Astrocyte (in vitro differentiated cells and primary cell): ENCODE measurements around the gene MRPS11. TPM values are rescaled to one million over a fixed set of nuclear protein-coding genes. Genes with fewer than 3 reads are reported as not detected.

Source experiments
- DNase-seq: peaks from one replicate; pipeline ENCODE4 v3.0.0-alpha.2; 2010; ENCODE audit warnings: low read depth
- FAIRE-seq: peaks from 2 replicates; lab custom pipeline; 2011; peaks lifted over from hg19 to GRCh38; lab: Jason Lieb, UNC
- H2AFZ ChIP-seq: 2 replicates; pipeline ENCODE4 v1.6.0; 2012; ENCODE audit warnings: low read depth, low read length, inconsistent platforms
- H3K27ac ChIP-seq: 2 replicates; pipeline ENCODE4 v1.5.1; 2011; ENCODE audit warnings: low read depth, low read length, inconsistent platforms
- H3K27me3 ChIP-seq: 2 replicates; pipeline ENCODE4 v1.6.0; 2011; ENCODE audit warnings: low read length, inconsistent platforms; ENCODE audit not compliant: insufficient read depth
- H3K36me3 ChIP-seq: 2 replicates; pipeline ENCODE4 v1.5.1; 2011; ENCODE audit warnings: low read length, inconsistent platforms; ENCODE audit not compliant: insufficient read depth
- H3K4me1 ChIP-seq: 2 replicates; pipeline ENCODE4 v1.5.1; 2011; ENCODE audit warnings: low read length, inconsistent platforms; ENCODE audit not compliant: insufficient read depth
- H3K4me2 ChIP-seq: 2 replicates; pipeline ENCODE4 v1.6.0; 2012; ENCODE audit warnings: low read length, inconsistent platforms
- H3K4me3 ChIP-seq: 2 replicates; pipeline ENCODE4 v1.5.1; 2011; ENCODE audit warnings: low read depth, mild to moderate bottlenecking, low read length, inconsistent platforms; ENCODE audit not compliant: insufficient read depth
- H3K79me2 ChIP-seq: 2 replicates; pipeline ENCODE4 v1.6.0; 2012; ENCODE audit warnings: mild to moderate bottlenecking, low read length, inconsistent platforms; ENCODE audit not compliant: insufficient read depth
- H3K9ac ChIP-seq: 2 replicates; pipeline ENCODE4 v1.6.0; 2012; ENCODE audit warnings: mild to moderate bottlenecking, low read length, inconsistent platforms
- H3K9me3 ChIP-seq: 2 replicates; pipeline ENCODE4 v1.5.1; 2012; ENCODE audit warnings: low read depth, mild to moderate bottlenecking, low read length, inconsistent platforms; ENCODE audit not compliant: insufficient read depth
- H4K20me1 ChIP-seq: 2 replicates; pipeline ENCODE4 v1.6.0; 2012; ENCODE audit warnings: low read length, inconsistent platforms; ENCODE audit not compliant: insufficient read depth
- H3K27ac Mint-ChIP-seq: one replicate; pipeline ENCODE4 v1.8.0; 2021; ENCODE audit warnings: mild to moderate bottlenecking, mixed read lengths; ENCODE audit not compliant: unreplicated experiment
- H3K27me3 Mint-ChIP-seq: one replicate; pipeline ENCODE4 v1.8.0; 2021; ENCODE audit warnings: low read depth, mixed read lengths; ENCODE audit not compliant: unreplicated experiment
- H3K36me3 Mint-ChIP-seq: one replicate; pipeline ENCODE4 v1.8.0; 2021; ENCODE audit warnings: low read depth, mixed read lengths; ENCODE audit not compliant: unreplicated experiment
- H3K4me1 Mint-ChIP-seq: one replicate; pipeline ENCODE4 v1.8.0; 2021; ENCODE audit warnings: low read depth, mixed read lengths; ENCODE audit not compliant: unreplicated experiment
- H3K4me3 Mint-ChIP-seq: one replicate; pipeline ENCODE4 v1.8.0; 2021; ENCODE audit warnings: mild to moderate bottlenecking, moderate library complexity, mixed read lengths; ENCODE audit not compliant: unreplicated experiment
- H3K9me3 Mint-ChIP-seq: one replicate; pipeline ENCODE4 v1.8.0; 2021; ENCODE audit warnings: mild to moderate bottlenecking, mixed read lengths; ENCODE audit not compliant: unreplicated experiment
- EZH2 ChIP-seq: IDR thresholded peaks from 2 replicates; pipeline ENCODE4 v1.6.1; 2012; ENCODE audit warnings: mild to moderate bottlenecking, low read length, inconsistent platforms; ENCODE audit not compliant: insufficient read depth
- total RNA-seq: library from RNA; stranded (reverse); gene quantifications from 2 replicates; pipeline ENCODE4 v1.2.1, GENCODE V29; 2021
- TF ChIP-seq, protein P1 (sequence below): IDR thresholded peaks from 2 replicates; pipeline ENCODE4 v1.5.1; 2011; ENCODE audit warnings: low read depth, mild to moderate bottlenecking, inconsistent platforms, low read length, moderate library complexity; ENCODE audit not compliant: insufficient read depth

MRPS11 gene
- total RNA-seq, 1 donor from 2014 or later = 50.7 TPM

- H3K79me2 ChIP-seq = no peaks in the 10 kb centered on the region
- no peak for DNase-seq
- no peak overlapping the region for H3K4me2 ChIP-seq
- no peaks in the 10 kb centered on the region for H3K9me3 ChIP-seq
- no peak overlapping the region for H3K4me3 ChIP-seq
- Mint-ChIP-seq H3K9me3 (no peaks in the 10 kb centered on the region), H3K27me3 (no peaks in the 10 kb centered on the region), H3K4me1 (no peaks in the 10 kb centered on the region), H3K27ac (no peak overlapping the region), H3K4me3 (no peak overlapping the region), H3K36me3 (peaks cover 2% of the 10 kb centered on the region)
- no peaks in the 10 kb centered on the region for H4K20me1 ChIP-seq
- no peaks in the 10 kb centered on the region for H3K36me3 ChIP-seq
- no peak overlapping the region for H3K9ac ChIP-seq
- no peak for TF ChIP-seq EZH2
- TF ChIP-seq, protein P1, sequence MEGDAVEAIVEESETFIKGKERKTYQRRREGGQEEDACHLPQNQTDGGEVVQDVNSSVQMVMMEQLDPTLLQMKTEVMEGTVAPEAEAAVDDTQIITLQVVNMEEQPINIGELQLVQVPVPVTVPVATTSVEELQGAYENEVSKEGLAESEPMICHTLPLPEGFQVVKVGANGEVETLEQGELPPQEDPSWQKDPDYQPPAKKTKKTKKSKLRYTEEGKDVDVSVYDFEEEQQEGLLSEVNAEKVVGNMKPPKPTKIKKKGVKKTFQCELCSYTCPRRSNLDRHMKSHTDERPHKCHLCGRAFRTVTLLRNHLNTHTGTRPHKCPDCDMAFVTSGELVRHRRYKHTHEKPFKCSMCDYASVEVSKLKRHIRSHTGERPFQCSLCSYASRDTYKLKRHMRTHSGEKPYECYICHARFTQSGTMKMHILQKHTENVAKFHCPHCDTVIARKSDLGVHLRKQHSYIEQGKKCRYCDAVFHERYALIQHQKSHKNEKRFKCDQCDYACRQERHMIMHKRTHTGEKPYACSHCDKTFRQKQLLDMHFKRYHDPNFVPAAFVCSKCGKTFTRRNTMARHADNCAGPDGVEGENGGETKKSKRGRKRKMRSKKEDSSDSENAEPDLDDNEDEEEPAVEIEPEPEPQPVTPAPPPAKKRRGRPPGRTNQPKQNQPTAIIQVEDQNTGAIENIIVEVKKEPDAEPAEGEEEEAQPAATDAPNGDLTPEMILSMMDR = no peak
- no peak for FAIRE-seq
- no peaks in the 10 kb centered on the region for H3K4me1 ChIP-seq
- no peaks in the 10 kb centered on the region for H3K27me3 ChIP-seq
- H2AFZ ChIP-seq = no peak overlapping the region
- no peak overlapping the region for H3K27ac ChIP-seq
These were observed 29.7 kb downstream of the MRPS11 start for GRCh38 chr15:88497109-88497765.

GRCh38 chr15:88498996-88499395 is 31.5 kb downstream of the MRPS11 start:
- no peaks in the 10 kb centered on the region for H3K27me3 Mint-ChIP-seq
- Histone ChIP-seq H3K36me3 (peaks cover 2% of the 10 kb centered on the region), H3K9ac (no peak overlapping the region), H3K4me3 (no peak overlapping the region), H3K4me2 (no peak overlapping the region), H3K4me1 (no peaks in the 10 kb centered on the region), H2AFZ (no peak overlapping the region), H4K20me1 (no peaks in the 10 kb centered on the region), H3K9me3 (no peaks in the 10 kb centered on the region), H3K27me3 (no peaks in the 10 kb centered on the region), H3K79me2 (no peaks in the 10 kb centered on the region), H3K27ac (no peak overlapping the region)
- no peak for DNase-seq
- TF ChIP-seq EZH2 = no peak
- TF ChIP-seq, protein P1 = no peak
- H3K36me3 Mint-ChIP-seq = peaks cover 2% of the 10 kb centered on the region
- H3K4me1 Mint-ChIP-seq = no peaks in the 10 kb centered on the region
- no peak for FAIRE-seq
- H3K27ac Mint-ChIP-seq = no peak overlapping the region
- no peak overlapping the region for H3K4me3 Mint-ChIP-seq
- H3K9me3 Mint-ChIP-seq = no peaks in the 10 kb centered on the region

- no peak overlapping the region for H3K27ac ChIP-seq
- Mint-ChIP-seq H3K36me3 (peaks cover 2% of the 10 kb centered on the region), H3K9me3 (no peaks in the 10 kb centered on the region), H3K27me3 (no peaks in the 10 kb centered on the region), H3K4me3 (no peak overlapping the region), H3K27ac (no peak overlapping the region), H3K4me1 (no peaks in the 10 kb centered on the region)
- no peak overlapping the region for H2AFZ ChIP-seq
- H3K4me3 ChIP-seq = no peak overlapping the region
- TF ChIP-seq EZH2 = no peak
- H3K9me3 ChIP-seq = no peaks in the 10 kb centered on the region
- H3K4me2 ChIP-seq = no peak overlapping the region
- no peaks in the 10 kb centered on the region for H4K20me1 ChIP-seq
- no peaks in the 10 kb centered on the region for H3K79me2 ChIP-seq
- H3K4me1 ChIP-seq = no peaks in the 10 kb centered on the region
- H3K27me3 ChIP-seq = no peaks in the 10 kb centered on the region
- FAIRE-seq = no peak
- H3K9ac ChIP-seq = no peak overlapping the region
- H3K36me3 ChIP-seq = peaks cover 2% of the 10 kb centered on the region
- DNase-seq = no peak
These were observed 36.9 kb downstream of the MRPS11 start for GRCh38 chr15:88504445-88504844.
